ENCODE results near the gene COPS6. TPM values are rescaled to one million over a fixed set of nuclear protein-coding genes. Genes with fewer than 3 reads are reported as not detected.
A peak's percentile ranks its signal among the peaks of the same experiment; 100 is the strongest.

Gene COPS6
- total RNA-seq, 4 donors from 2014 or later = 35.8 to 60.7 (median 47.7) TPM

DNA sequence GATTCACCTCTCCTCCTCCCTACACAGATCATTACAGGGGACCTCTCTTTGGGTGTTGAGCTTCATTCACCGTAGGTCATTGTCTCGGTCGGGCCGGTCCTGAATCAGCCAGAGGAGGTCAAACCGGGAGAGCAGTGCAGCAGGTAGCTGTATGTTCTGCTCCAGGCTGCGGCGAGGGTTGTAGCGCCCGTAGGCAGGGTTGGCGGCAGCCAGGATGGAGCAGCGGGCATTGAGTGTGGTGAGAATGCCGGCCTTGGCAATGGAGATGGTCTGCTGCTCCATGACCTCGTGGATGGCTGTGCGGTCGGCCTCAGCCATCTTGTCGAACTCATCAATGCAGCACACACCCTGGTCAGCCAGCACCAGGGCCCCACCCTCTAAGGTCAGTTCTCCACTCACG is 6.9 kb downstream of the COPS6 start:
- peaks cover 85% of the 10 kb centered on the region for H3K36me3 ChIP-seq
- no peak overlapping the region for H3K4me3 ChIP-seq
- no peak for TF ChIP-seq POLR2A (IDR thresholded peaks at IDR 0.05)
- no peak for TF ChIP-seq CTCF (IDR thresholded peaks at IDR 0.05)
- TF ChIP-seq POLR2AphosphoS5 (IDR thresholded peaks at IDR 0.05) = no peak
- 90% methylated on average over 17 of the region's 17 CpGs for WGBS
- no peaks in the 10 kb centered on the region for H3K27me3 ChIP-seq
- no peak for DNase-seq (ENCODE audit: low spot score in 2 of 2)
- no peak overlapping the region for H3K27ac ChIP-seq
- H3K9me3 ChIP-seq = no peaks in the 10 kb centered on the region
- H3K4me1 ChIP-seq = peaks cover 19% of the 10 kb centered on the region

- TF ChIP-seq POLR2A (IDR thresholded peaks at IDR 0.05) (no peak), EP300 (IDR thresholded peaks at IDR 0.05) (no peak), CTCF (IDR thresholded peaks at IDR 0.05) (no peak), POLR2AphosphoS5 (IDR thresholded peaks at IDR 0.05) (no peak)
- Histone ChIP-seq H3K4me1 (peaks cover 25% of the 10 kb centered on the region), H3K27me3 (no peaks in the 10 kb centered on the region), H3K9me3 (no peaks in the 10 kb centered on the region), H3K36me3 (peaks cover 62% of the 10 kb centered on the region), H3K4me3 (no peak overlapping the region), H3K27ac (no peak overlapping the region)
- WGBS = 87% methylated on average over 10 of the region's 10 CpGs
- DNase-seq (ENCODE audit: low spot score in 2 of 2) = no peak
These were observed 10.1 kb downstream of the COPS6 start for GRCh38 chr7:100098913-100099312.

DNA sequence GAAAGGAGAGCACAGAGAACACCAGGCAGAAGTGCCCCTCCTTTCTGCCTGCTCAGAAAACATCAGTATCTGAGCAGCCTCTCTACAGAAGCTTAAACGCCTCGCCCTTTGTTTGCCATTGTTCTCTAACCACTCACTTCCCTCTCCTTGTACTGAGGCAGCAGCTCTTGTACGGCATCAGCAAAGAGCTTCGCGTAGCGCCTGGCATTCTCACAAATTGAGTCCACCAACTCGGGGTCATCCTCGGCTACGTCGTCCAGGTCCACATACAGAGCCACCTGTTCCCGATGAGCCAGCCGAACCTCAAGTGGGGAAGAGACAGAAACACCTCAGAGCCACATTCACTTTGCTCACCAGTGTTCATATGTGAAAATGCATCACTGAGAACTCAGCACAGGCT is 10.7 kb downstream of the COPS6 start:
- Histone ChIP-seq H3K27me3 (no peaks in the 10 kb centered on the region), H3K27ac (peak overlapping the region; percentile 92), H3K4me1 (peaks cover 24% of the 10 kb centered on the region), H3K9me3 (no peaks in the 10 kb centered on the region), H3K4me3 (peak overlapping the region; percentile 81), H3K36me3 (peaks cover 61% of the 10 kb centered on the region)
- DNase-seq (ENCODE audit: low spot score in 2 of 2) = no peak
- 69% methylated on average over 12 of the region's 12 CpGs for WGBS
- TF ChIP-seq POLR2AphosphoS5 (IDR thresholded peaks at IDR 0.05) = no peak

- peaks cover 24% of the 10 kb centered on the region for H3K4me1 ChIP-seq
- TF ChIP-seq POLR2AphosphoS5 (IDR thresholded peaks at IDR 0.05) (peak; percentile 54 to 99 (median 98)), EP300 (IDR thresholded peaks at IDR 0.05) (no peak)
- WGBS = under 1% methylated on average over 40 of the region's 61 CpGs
- H3K27ac ChIP-seq = peak overlapping the region; percentile 92
- H3K27me3 ChIP-seq = no peaks in the 10 kb centered on the region
- peak; percentile 96 for DNase-seq (ENCODE audit: low spot score in 2 of 2)
- H3K4me3 ChIP-seq = peak overlapping the region; percentile 81
- H3K9me3 ChIP-seq = no peaks in the 10 kb centered on the region
- peaks cover 60% of the 10 kb centered on the region for H3K36me3 ChIP-seq
These were observed 11.7 kb downstream of the COPS6 start for GRCh38 chr7:100100420-100101015.

GRCh38 chr7:100101016-100101862 is 12.5 kb downstream of the COPS6 start, which contains the start of the genes AP4M1 and MCM7:
Gene AP4M1, plus strand, starts transcription at chr7:100101643. Its CDS starts 72 bp downstream, at chr7:100101715.
Gene MCM7, minus strand, starts transcription at chr7:100101397. Its CDS starts 103 bp downstream, at chr7:100101294.
- H3K36me3 ChIP-seq = peaks cover 60% of the 10 kb centered on the region
- under 1% methylated on average over 39 of the region's 80 CpGs for WGBS
- no peaks in the 10 kb centered on the region for H3K27me3 ChIP-seq
- TF ChIP-seq CTCF (IDR thresholded peaks at IDR 0.05) (no peak), POLR2AphosphoS5 (IDR thresholded peaks at IDR 0.05) (peak in 2 of 3 donors; percentile 13 to 79)
- peak within 1 kb of the TSS; percentile 92 for H3K27ac ChIP-seq
- peak within 1 kb of the TSS; percentile 81 for H3K4me3 ChIP-seq
- peaks cover 24% of the 10 kb centered on the region for H3K4me1 ChIP-seq
- H3K9me3 ChIP-seq = no peaks in the 10 kb centered on the region
- peak; percentile 100 for DNase-seq (ENCODE audit: low spot score in 2 of 2)
